Measurements from ENCODE around the gene PERM1. TPM values are rescaled to one million over a fixed set of nuclear protein-coding genes. Genes with fewer than 3 reads are reported as not detected.
A peak's percentile ranks its signal among the peaks of the same experiment; 100 is the strongest.

PERM1 gene
- total RNA-seq, 1 experiment from 2014 or later: 0.39 TPM

GRCh38 chr1:1001057-1001783 is 19.3 kb upstream of the PERM1 start:
- CTCF ChIA-PET: interaction anchor here (1.9 to 4.0 kb wide), 2 partner anchors 12 to 18 kb away, joined by 17 to 26 read pairs; partner anchors contain the start of genes AGRN and ISG15
- TSS peak; percentile 89 for BruUV-seq (replicated peaks)
- peak overlapping the region; percentile 100 for H3K9ac ChIP-seq (ENCODE audit: low read length)

More at GRCh38 chr1:1001057-1001783, 19.3 kb upstream of the PERM1 start:
- H4K20me1 ChIP-seq (ENCODE audit: insufficient read depth): peaks cover 8% of the 10 kb centered on the region; the same call in 1 of the 2 replicates
- no peaks in the 10 kb centered on the region for H3K27me3 ChIP-seq (ENCODE audit: insufficient read depth, low read length)
- H3K27ac ChIP-seq (ENCODE audit: low read depth, low read length): peak overlapping the region; percentile 99
- no peak overlapping the region for H2AFZ ChIP-seq (ENCODE audit: low read depth, low read length, poor library complexity, severe bottlenecking)
- ATAC-seq (peak; percentile 3; the same call in 1 of the 2 replicates), DNase-seq (ENCODE audit: low read depth, low spot score) (no peak)
- TF ChIP-seq RAD21 (IDR thresholded peaks at IDR 0.05; ENCODE audit: low read depth) (no peak), POLR2AphosphoS5 (IDR thresholded peaks at IDR 0.05; ENCODE audit: low read depth, low read length) (no peak), CEBPB (IDR thresholded peaks at IDR 0.05; ENCODE audit: low read depth) (no peak), ZNF274 (IDR thresholded peaks at IDR 0.05; ENCODE audit: low read depth, low read length) (no peak), ELF1 (IDR thresholded peaks at IDR 0.05; ENCODE audit: borderline replicate concordance, low read depth) (no peak), EGR1 (IDR thresholded peaks at IDR 0.05; ENCODE audit: low read depth) (no peak), ATF3 (IDR thresholded peaks at IDR 0.05) (no peak), MAX (IDR thresholded peaks at IDR 0.05) (no peak), REST (IDR thresholded peaks at IDR 0.05; ENCODE audit: low read depth) (no peak), ZFX (IDR thresholded peaks at IDR 0.05) (no peak), CTCF (IDR thresholded peaks at IDR 0.05 in 2 of 3, conservative IDR thresholded peaks at IDR 0.05 in 1 of 3; ENCODE audit: borderline replicate concordance in 1 of 3, insufficient read depth in 1 of 3, low read depth in 2 of 3, low read length in 2 of 3) (no peak), CBX3 (IDR thresholded peaks at IDR 0.05; ENCODE audit: low read depth) (no peak)
- intact Hi-C loops (cut with micrococcal nuclease): loop anchor here (2.0 to 5.0 kb wide), 2 partner anchors 16 to 66 kb away; no protein-coding TSS in a partner anchor
- no peaks in the 10 kb centered on the region for H3K9me3 ChIP-seq (ENCODE audit: control insufficient read depth in 1 of 2, insufficient read depth in 1 of 2, low read depth in 1 of 2, low read length in 2 of 2)
- peaks cover 29% of the 10 kb centered on the region for H3K79me2 ChIP-seq (ENCODE audit: insufficient read depth, low read length)
- H3K4me1 ChIP-seq (ENCODE audit: control insufficient read depth in 1 of 2, insufficient read depth in 2 of 2, low read length in 2 of 2): peaks cover 29 to 77% of the 10 kb centered on the region in 2 experiments
- peak overlapping the region; percentile 64 to 83 for H3K4me3 ChIP-seq (replicated peaks in 1 of 2; ENCODE audit: low read depth in 1 of 2, low read length in 2 of 2)
- ChIA-PET POLR2A (interaction anchor here (0.8 to 2.7 kb wide), 3 partner anchors 13 to 79 kb away, joined by 3 to 12 read pairs (median 3); partner anchors contain the start of genes ISG15 and PLEKHN1), RAD21 (ENCODE audit: low non-redundant PET in 1 of 2, low total read pairs in 2 of 2, uncharacterized antibody in 2 of 2, unreplicated experiment in 2 of 2) (no interaction called here)
- H3K4me2 ChIP-seq (ENCODE audit: low read length): peak overlapping the region; percentile 98
- no peaks in the 10 kb centered on the region for H3K9me2 ChIP-seq (ENCODE audit: insufficient read depth)
- H3K36me3 ChIP-seq (ENCODE audit: control insufficient read depth in 1 of 2, insufficient read depth in 2 of 2, low read length in 2 of 2): no peaks in the 10 kb centered on the region

Data from HCT116 (cell line).